ENCODE results near the gene CORO7.

DNA sequence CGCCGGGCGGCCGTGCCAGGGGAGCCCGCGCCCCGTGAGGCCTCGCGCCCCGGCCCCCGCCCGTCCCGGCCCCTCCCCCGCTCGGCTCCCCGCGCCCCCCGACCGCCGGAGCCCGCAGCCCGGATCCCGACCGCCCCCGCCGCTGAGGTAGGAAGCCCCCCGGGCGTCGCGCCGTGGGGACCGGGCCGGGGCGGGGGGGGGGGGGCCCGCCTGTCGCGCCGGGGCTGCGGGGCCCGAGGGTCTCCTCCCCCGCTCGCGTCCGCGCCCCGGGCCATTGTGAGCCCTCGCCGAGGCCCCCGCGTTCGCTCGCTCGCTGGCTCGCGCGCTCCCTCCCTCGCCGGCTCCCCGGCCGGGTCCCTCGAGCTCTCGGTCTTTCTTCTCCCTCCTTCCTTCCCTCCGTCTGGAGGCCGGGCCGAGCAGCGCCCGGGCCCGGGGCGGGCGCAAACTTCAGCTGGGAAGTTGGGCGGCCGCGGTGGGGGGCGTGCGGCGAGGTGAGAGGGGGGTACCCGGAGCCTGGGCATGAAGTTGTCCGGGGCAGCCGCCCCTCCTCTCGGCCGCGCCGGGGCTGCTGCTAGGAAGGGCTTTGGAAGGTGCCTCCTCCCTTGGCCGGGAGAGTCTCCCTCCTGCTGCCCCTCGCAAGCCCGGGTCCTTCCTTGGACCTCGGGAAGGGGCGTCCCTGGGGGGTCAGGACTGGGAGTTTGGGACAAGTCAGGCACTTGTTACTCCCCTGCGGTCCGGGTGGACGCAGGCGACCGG lies 100.1 kb downstream of the CORO7 start:
- TF ChIP-seq, protein P1, sequence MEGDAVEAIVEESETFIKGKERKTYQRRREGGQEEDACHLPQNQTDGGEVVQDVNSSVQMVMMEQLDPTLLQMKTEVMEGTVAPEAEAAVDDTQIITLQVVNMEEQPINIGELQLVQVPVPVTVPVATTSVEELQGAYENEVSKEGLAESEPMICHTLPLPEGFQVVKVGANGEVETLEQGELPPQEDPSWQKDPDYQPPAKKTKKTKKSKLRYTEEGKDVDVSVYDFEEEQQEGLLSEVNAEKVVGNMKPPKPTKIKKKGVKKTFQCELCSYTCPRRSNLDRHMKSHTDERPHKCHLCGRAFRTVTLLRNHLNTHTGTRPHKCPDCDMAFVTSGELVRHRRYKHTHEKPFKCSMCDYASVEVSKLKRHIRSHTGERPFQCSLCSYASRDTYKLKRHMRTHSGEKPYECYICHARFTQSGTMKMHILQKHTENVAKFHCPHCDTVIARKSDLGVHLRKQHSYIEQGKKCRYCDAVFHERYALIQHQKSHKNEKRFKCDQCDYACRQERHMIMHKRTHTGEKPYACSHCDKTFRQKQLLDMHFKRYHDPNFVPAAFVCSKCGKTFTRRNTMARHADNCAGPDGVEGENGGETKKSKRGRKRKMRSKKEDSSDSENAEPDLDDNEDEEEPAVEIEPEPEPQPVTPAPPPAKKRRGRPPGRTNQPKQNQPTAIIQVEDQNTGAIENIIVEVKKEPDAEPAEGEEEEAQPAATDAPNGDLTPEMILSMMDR (IDR thresholded peaks at IDR 0.05; ENCODE audit: insufficient read depth, low read length), result no peak
- TF ChIP-seq POLR2AphosphoS5 (IDR thresholded peaks at IDR 0.05; ENCODE audit: low read depth), result no peak

Measured in HL-60 (cell line).